ENCODE data around the gene GAMT.

GAMT gene

GRCh38 chr19:1429750-1430149 is 28.4 kb upstream of the GAMT start:
- Histone ChIP-seq H3K36me3 (peaks cover 87% of the 10 kb centered on the region), H3K9me3 (no peaks in the 10 kb centered on the region), H3K27ac (no peak overlapping the region), H3K4me3 (ENCODE audit: low read depth in 1 of 2, low read length in 1 of 2) (no peak overlapping the region), H3K27me3 (no peaks in the 10 kb centered on the region), H3K4me1 (ENCODE audit: control insufficient read depth in 1 of 2, insufficient read depth in 1 of 2, low read depth in 1 of 2, low read length in 1 of 2) (peaks cover 0 to 5% of the 10 kb centered on the region in 2 experiments)
- no peak for TF ChIP-seq CTCF (IDR thresholded peaks at IDR 0.05)

GRCh38 chr19:1428738-1429391 is 27.5 kb upstream of the GAMT start:
- Histone ChIP-seq H3K36me3 (peaks cover 85% of the 10 kb centered on the region), H3K4me3 (ENCODE audit: low read depth in 1 of 2, low read length in 1 of 2) (no peak overlapping the region), H3K27me3 (no peaks in the 10 kb centered on the region), H3K4me1 (ENCODE audit: control insufficient read depth in 1 of 2, insufficient read depth in 1 of 2, low read depth in 1 of 2, low read length in 1 of 2) (peaks cover 0 to 11% of the 10 kb centered on the region in 2 experiments), H3K9me3 (no peaks in the 10 kb centered on the region), H3K27ac (no peak overlapping the region)
- TF ChIP-seq CTCF (IDR thresholded peaks at IDR 0.05) = no peak

- Histone ChIP-seq H3K4me3 (ENCODE audit: low read depth in 1 of 2, low read length in 1 of 2) (no peak overlapping the region), H3K36me3 (peaks cover 81% of the 10 kb centered on the region)
- no peak for TF ChIP-seq CTCF (IDR thresholded peaks at IDR 0.05)
Observed at GRCh38 chr19:1427221-1427920, 26.0 kb upstream of the GAMT start.

GRCh38 chr19:1426736-1427135 is 25.4 kb upstream of the GAMT start:
- Histone ChIP-seq H3K36me3 (peaks cover 81% of the 10 kb centered on the region), H3K27me3 (no peaks in the 10 kb centered on the region), H3K27ac (no peak overlapping the region), H3K9me3 (no peaks in the 10 kb centered on the region), H3K4me3 (ENCODE audit: low read depth in 1 of 2, low read length in 1 of 2) (no peak overlapping the region), H3K4me1 (ENCODE audit: control insufficient read depth in 1 of 2, insufficient read depth in 1 of 2, low read depth in 1 of 2, low read length in 1 of 2) (peaks cover 9 to 19% of the 10 kb centered on the region in 2 experiments)
- no peak for TF ChIP-seq CTCF (IDR thresholded peaks at IDR 0.05)

More at GRCh38 chr19:1427221-1427920, 26.0 kb upstream of the GAMT start:
- peaks cover 9 to 19% of the 10 kb centered on the region in 2 experiments for H3K4me1 ChIP-seq (ENCODE audit: control insufficient read depth in 1 of 2, insufficient read depth in 1 of 2, low read depth in 1 of 2, low read length in 1 of 2)
- H3K27ac ChIP-seq = no peak overlapping the region
- no peaks in the 10 kb centered on the region for H3K9me3 ChIP-seq
- H3K27me3 ChIP-seq = no peaks in the 10 kb centered on the region

- no peak for TF ChIP-seq CTCF (IDR thresholded peaks at IDR 0.05)
- no peaks in the 10 kb centered on the region for H3K9me3 ChIP-seq
- H3K27me3 ChIP-seq = no peaks in the 10 kb centered on the region
- peaks cover 85% of the 10 kb centered on the region for H3K36me3 ChIP-seq
- peaks cover 9 to 19% of the 10 kb centered on the region in 2 experiments for H3K4me1 ChIP-seq (ENCODE audit: control insufficient read depth in 1 of 2, insufficient read depth in 1 of 2, low read depth in 1 of 2, low read length in 1 of 2)
- H3K27ac ChIP-seq = no peak overlapping the region
- H3K4me3 ChIP-seq (ENCODE audit: low read depth in 1 of 2, low read length in 1 of 2) = no peak overlapping the region
Observed at GRCh38 chr19:1425902-1426301, 24.6 kb upstream of the GAMT start.

All from neutrophil (primary cell).